Measurements from ENCODE around the gene IFNAR2.
"Not testable (repeated sequence)": the region's sequence is repeated elsewhere in the genome, so short reads cannot be mapped to it uniquely, and the experiment has no call there.

Gene IFNAR2

GRCh38 chr21:33241846-33242245 is 12.1 kb downstream of the IFNAR2 start:
- DNase-seq = no peak

DNA sequence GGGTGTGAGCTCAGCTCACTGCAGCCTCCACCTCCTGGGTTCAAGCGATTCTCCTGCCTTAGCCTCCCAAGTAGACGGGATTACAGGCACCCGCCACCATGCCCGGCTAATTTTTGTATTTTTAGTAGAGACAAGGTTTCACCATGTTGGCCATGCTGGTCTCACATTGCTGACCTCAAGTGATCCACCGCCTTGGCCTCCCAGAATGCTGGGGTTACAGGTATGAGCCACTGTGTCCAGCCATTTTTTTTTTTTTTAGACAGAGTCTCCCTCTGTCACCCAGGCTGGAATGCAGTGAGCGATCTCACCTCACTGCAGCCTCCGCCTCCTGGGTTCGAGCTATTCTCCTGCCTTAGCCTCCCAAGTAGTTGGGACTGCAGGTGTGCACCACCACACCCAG is 13.1 kb downstream of the IFNAR2 start:
- DNase-seq = not testable (repeated sequence)

- DNase-seq = no peak
Measured at GRCh38 chr21:33244082-33244778, 14.5 kb downstream of the IFNAR2 start.

GRCh38 chr21:33244779-33245105 is 15.0 kb downstream of the IFNAR2 start:
- DNase-seq = no peak

- no peak for DNase-seq
Measured at GRCh38 chr21:33245289-33245918, 15.7 kb downstream of the IFNAR2 start.

- DNase-seq = no peak
Measured at GRCh38 chr21:33246506-33246905, 16.8 kb downstream of the IFNAR2 start.

DNA sequence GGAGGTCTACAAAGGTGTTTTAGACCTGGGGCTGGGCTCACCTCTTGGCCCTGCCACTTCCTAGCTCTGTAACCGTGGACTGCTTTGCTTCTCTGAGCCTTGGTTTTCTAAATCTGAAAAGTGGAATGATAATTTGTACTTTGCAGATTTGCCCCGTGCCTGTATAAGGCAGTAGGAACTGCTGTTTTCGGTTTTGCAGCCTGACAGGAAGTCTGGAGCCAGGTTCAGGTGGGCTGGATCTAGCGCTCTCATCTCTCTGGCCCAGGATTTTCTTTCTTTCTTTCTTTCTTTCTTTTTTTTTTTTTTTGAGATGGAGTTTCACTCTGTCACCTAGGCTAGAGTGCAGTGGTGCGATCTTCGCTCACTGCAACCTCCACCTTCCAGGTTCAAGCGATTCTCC is 17.2 kb downstream of the IFNAR2 start:
- DNase-seq = no peak

DNA sequence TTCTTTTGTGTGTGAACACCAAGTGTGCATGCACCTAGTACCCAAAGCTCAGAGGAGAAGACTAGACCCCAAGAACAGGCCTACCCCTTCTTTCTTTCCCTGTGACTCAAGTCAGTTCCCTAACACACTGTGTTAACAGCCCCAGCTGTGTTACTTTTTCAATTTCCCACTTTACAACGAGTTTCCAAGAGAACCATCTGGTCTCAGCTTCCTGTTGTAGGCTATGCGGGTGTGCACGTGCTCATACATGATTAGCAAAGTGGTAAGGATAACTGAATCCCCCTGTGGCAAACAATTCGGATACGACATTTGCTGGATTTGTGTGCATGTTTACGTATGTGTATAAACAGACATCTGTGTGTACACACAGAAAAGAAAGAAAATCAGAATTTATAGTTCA is 17.9 kb downstream of the IFNAR2 start:
- no peak for DNase-seq

- DNase-seq = no peak
Measured at GRCh38 chr21:33249331-33250002, 19.7 kb downstream of the IFNAR2 start.

DNA sequence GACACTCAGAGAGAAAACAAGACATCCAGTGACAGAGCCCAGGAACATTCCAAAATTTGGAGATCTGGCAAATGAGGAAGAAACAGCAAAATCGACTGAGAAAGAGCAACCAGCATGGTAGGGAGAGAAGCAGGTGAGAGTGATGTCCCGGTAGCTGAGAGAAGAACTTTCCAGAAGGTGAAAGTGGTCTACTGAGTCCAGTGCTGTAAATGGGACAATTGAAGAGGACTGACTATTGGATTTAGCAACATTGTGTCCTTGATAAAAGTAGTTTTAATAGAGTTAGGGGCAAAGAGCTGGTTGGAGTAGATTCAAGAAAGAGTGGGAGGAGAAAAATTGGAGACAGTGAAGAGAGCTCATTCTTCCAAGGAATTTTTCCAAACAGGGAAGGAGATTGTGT is 21.4 kb downstream of the IFNAR2 start:
- no peak for DNase-seq

GRCh38 chr21:33253382-33253781 is 23.6 kb downstream of the IFNAR2 start:
- DNase-seq = not testable (repeated sequence)

GRCh38 chr21:33254766-33255165 is 25.0 kb downstream of the IFNAR2 start:
- DNase-seq = no peak

GRCh38 chr21:33255404-33255803 is 25.7 kb downstream of the IFNAR2 start:
- no peak for DNase-seq

GRCh38 chr21:33256019-33256418 is 26.3 kb downstream of the IFNAR2 start:
- no peak for DNase-seq

GRCh38 chr21:33257094-33257803 is 27.5 kb downstream of the IFNAR2 start:
- DNase-seq = no peak

GRCh38 chr21:33258475-33258874 is 28.7 kb downstream of the IFNAR2 start:
- DNase-seq = no peak

- no peak for DNase-seq
Measured at GRCh38 chr21:33259428-33259827, 29.7 kb downstream of the IFNAR2 start.

GRCh38 chr21:33259995-33260394 is 30.3 kb downstream of the IFNAR2 start:
- DNase-seq = peak in 21 of 56 donors; percentile 1 to 43 (median 8)

- DNase-seq = peak in 2 of 56 donors; percentile 3 to 7
Measured at GRCh38 chr21:33261635-33262034, 31.9 kb downstream of the IFNAR2 start.

GRCh38 chr21:33262921-33263320 is 33.2 kb downstream of the IFNAR2 start:
- no peak for DNase-seq

DNA sequence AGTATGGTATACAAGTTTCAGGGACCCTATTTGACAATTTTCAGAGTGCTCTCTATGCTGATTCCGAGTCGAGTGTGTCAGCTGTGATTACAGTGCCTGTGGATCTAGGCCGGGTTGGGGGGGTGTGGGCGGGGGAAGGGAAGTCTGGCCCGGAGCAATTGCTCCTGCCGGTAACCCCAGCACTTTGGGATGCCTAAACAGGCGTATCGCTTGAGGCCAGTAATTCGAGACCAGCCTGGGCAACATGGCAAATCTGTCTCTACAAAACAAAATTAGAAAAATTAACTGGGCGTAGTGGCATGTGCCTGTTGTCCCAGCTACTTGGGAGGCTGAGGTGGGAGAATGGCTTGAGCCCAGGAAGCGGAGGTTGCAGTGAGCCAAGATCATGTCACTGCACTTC is 34.8 kb downstream of the IFNAR2 start:
- no peak for DNase-seq

- peak in 25 of 56 donors; percentile 2 to 42 (median 11) for DNase-seq
Measured at GRCh38 chr21:33265664-33266049, 35.9 kb downstream of the IFNAR2 start.

Data from amygdala (tissue), 56 donors.